Mucosa of descending colon (tissue), 3 donors: ENCODE measurements around the gene ST8SIA5. TPM values are rescaled to one million over a fixed set of nuclear protein-coding genes. Genes with fewer than 3 reads are reported as not detected.

Experiments used
- ATAC-seq: fragments of 200-7000 bp; cut with Tn5 transposase; one replicate; pipeline ENCODE4 v1.9.1; 2020; ENCODE audit warnings: mild to moderate bottlenecking, moderate library complexity
- DNase-seq, 3 donors: peaks; one replicate each; pipeline ENCODE4 v3.0.0-alpha.2; 2020
- H3K36me3 ChIP-seq: fragments of 200-600 bp; one replicate; pipeline ENCODE4 v1.8.0; 2021; ENCODE audit warnings: low read depth, mild to moderate bottlenecking
- H3K4me1 ChIP-seq: fragments of 200-600 bp; one replicate; pipeline ENCODE4 v1.8.0; 2021; ENCODE audit warnings: low read depth, mild to moderate bottlenecking
- H3K4me3 ChIP-seq: fragments of 200-600 bp; one replicate; pipeline ENCODE4 v1.8.0; 2021; ENCODE audit warnings: mild to moderate bottlenecking
- H3K9me3 ChIP-seq: fragments of 200-600 bp; one replicate; pipeline ENCODE4 v1.8.0; 2021; ENCODE audit warnings: mild to moderate bottlenecking
- CTCF ChIP-seq: fragments of 200-600 bp; IDR thresholded peaks from one replicate; pipeline ENCODE4 v1.8.0; 2022; ENCODE audit warnings: antibody characterized with exemption, mild to moderate bottlenecking
- intact Hi-C, 2 donors: fragments of 100-400 bp; cut with DNase I in 1 of 2; cut with micrococcal nuclease in 1 of 2; formaldehyde crosslinking; loops; one replicate each; pipeline versions ENCODE4 v1.11.0 to v1.11.1; 2022; cut with DNase I, micrococcal nuclease
- total RNA-seq, 3 donors: library from RNA; stranded (reverse); fragmentation: NEBNext Ultra II Directional in 2 of 3; extraction: Animal tissue kit (Norgen Biotek cat#: 25700) in 2 of 3; gene quantifications; one replicate each; pipeline versions ENCODE4 v1.2.1 to v1.2.4, GENCODE V29; 2021 to 2023
- donor health status: DM: no; HTN: no; CAD: no; lungs with moderate emphysema.
- donor health status: DM: no; HTN: no; CAD: no.
- donor health status: DM: no; HTN: yes; CAD: no.

ST8SIA5 gene
- total RNA-seq, 3 donors from 2014 or later: 0.20 to 0.66 (median 0.24) TPM

- H3K9me3 ChIP-seq: peaks cover 12% of the 10 kb centered on the region
- H3K4me1 ChIP-seq: no peaks in the 10 kb centered on the region
Observed at GRCh38 chr18:46732201-46732600, 24.7 kb downstream of the ST8SIA5 start.

GRCh38 chr18:46731316-46731715 lies 25.5 kb downstream of the ST8SIA5 start:
- Histone ChIP-seq H3K4me1 (no peaks in the 10 kb centered on the region), H3K4me3 (no peak overlapping the region), H3K9me3 (peaks cover 12% of the 10 kb centered on the region), H3K36me3 (no peaks in the 10 kb centered on the region)
- ATAC-seq: no peak
- no peak for DNase-seq
- intact Hi-C loops: no loop called here
- no peak for TF ChIP-seq CTCF

More at GRCh38 chr18:46732201-46732600, 24.7 kb downstream of the ST8SIA5 start:
- no peak overlapping the region for H3K4me3 ChIP-seq
- intact Hi-C loops: no loop called here
- H3K36me3 ChIP-seq: no peaks in the 10 kb centered on the region
- DNase-seq: no peak
- TF ChIP-seq CTCF: no peak
- ATAC-seq: no peak

GRCh38 chr18:46728219-46728930 lies 28.5 kb downstream of the ST8SIA5 start:
- DNase-seq (no peak), ATAC-seq (no peak)
- Histone ChIP-seq H3K9me3 (peaks cover 12% of the 10 kb centered on the region), H3K36me3 (no peaks in the 10 kb centered on the region), H3K4me3 (no peak overlapping the region), H3K4me1 (no peaks in the 10 kb centered on the region)
- TF ChIP-seq CTCF: no peak
- intact Hi-C loops: no loop called here

GRCh38 chr18:46727177-46727576 lies 29.7 kb downstream of the ST8SIA5 start:
- H3K4me3 ChIP-seq: no peak overlapping the region
- intact Hi-C loops: no loop called here
- no peaks in the 10 kb centered on the region for H3K36me3 ChIP-seq
- H3K9me3 ChIP-seq: peaks cover 12% of the 10 kb centered on the region
- DNase-seq (no peak), ATAC-seq (no peak)
- no peak for TF ChIP-seq CTCF
- H3K4me1 ChIP-seq: no peaks in the 10 kb centered on the region

- Histone ChIP-seq H3K9me3 (peaks cover 9% of the 10 kb centered on the region), H3K4me3 (no peak overlapping the region), H3K4me1 (no peaks in the 10 kb centered on the region), H3K36me3 (no peaks in the 10 kb centered on the region)
- intact Hi-C loops: no loop called here
- ATAC-seq (no peak), DNase-seq (no peak)
- TF ChIP-seq CTCF: no peak
Observed at GRCh38 chr18:46725310-46725709, 31.5 kb downstream of the ST8SIA5 start.
